ENCODE results near the gene DRD4.
"Not testable (repeated sequence)": the region's sequence is repeated elsewhere in the genome, so short reads cannot be mapped to it uniquely, and the experiment has no call there.

- TF ChIP-seq POLR2A, CTCF (IDR thresholded peaks at IDR 0.05): not testable (repeated sequence)
Measured at GRCh38 chr11:690244-690643, 53.2 kb downstream of the DRD4 start.
